AG04450 (cell line): ENCODE results near the gene FAM120B. TPM values are rescaled to one million over a fixed set of nuclear protein-coding genes. Genes with fewer than 3 reads are reported as not detected.
A peak's percentile ranks its signal among the peaks of the same experiment; 100 is the strongest.

Source experiments
- CTCF ChIA-PET: fragments of 300-600, 350-600 bp; formaldehyde crosslinking; extraction: SDS; loops from one replicate; lab custom pipeline; 2022; ENCODE audit warnings: antibody characterized with exemption, inconsistent platforms; lab: Charles Lee
- POLR2A ChIA-PET: fragments of 350-600 bp; formaldehyde crosslinking; extraction: SDS; loops from one replicate; lab custom pipeline; 2021; ENCODE audit warnings: antibody characterized with exemption, inconsistent platforms; lab: Yijun Ruan, JAX
- DNase-seq: peaks from one replicate; pipeline ENCODE4 v3.0.0-alpha.2; 2011; ENCODE audit warnings: low read depth, low spot score
- H3K27ac ChIP-seq: one replicate; pipeline ENCODE4 v1.5.1; 2012; ENCODE audit warnings: low read depth, low read length, control low read depth
- H3K27me3 ChIP-seq: one replicate; pipeline ENCODE4 v1.6.0; 2012; ENCODE audit warnings: low read length; ENCODE audit not compliant: control insufficient read depth, insufficient read depth
- H3K4me3 ChIP-seq: 2 replicates; pipeline ENCODE4 v1.5.1; 2011; ENCODE audit warnings: mild to moderate bottlenecking, low read depth, low read length, control low read depth
- H3K9me3 ChIP-seq: 2 replicates; pipeline ENCODE4 v1.5.1; 2012; ENCODE audit warnings: low read length; ENCODE audit not compliant: control insufficient read depth, insufficient read depth
- CTCF ChIP-seq: IDR thresholded peaks from 2 replicates; pipeline ENCODE4 v1.5.1; 2011; ENCODE audit warnings: low read depth, low read length, control low read depth, inconsistent platforms
- polyA plus RNA-seq: library from polyadenylated mRNA; depleted of rRNA; stranded (reverse); fragments of >200 nt; gene quantifications from 2 replicates; pipeline ENCODE4 v1.2.3, GENCODE V29; 2011

The FAM120B gene
- polyA plus RNA-seq, 1 experiment: 13.9 TPM

DNA sequence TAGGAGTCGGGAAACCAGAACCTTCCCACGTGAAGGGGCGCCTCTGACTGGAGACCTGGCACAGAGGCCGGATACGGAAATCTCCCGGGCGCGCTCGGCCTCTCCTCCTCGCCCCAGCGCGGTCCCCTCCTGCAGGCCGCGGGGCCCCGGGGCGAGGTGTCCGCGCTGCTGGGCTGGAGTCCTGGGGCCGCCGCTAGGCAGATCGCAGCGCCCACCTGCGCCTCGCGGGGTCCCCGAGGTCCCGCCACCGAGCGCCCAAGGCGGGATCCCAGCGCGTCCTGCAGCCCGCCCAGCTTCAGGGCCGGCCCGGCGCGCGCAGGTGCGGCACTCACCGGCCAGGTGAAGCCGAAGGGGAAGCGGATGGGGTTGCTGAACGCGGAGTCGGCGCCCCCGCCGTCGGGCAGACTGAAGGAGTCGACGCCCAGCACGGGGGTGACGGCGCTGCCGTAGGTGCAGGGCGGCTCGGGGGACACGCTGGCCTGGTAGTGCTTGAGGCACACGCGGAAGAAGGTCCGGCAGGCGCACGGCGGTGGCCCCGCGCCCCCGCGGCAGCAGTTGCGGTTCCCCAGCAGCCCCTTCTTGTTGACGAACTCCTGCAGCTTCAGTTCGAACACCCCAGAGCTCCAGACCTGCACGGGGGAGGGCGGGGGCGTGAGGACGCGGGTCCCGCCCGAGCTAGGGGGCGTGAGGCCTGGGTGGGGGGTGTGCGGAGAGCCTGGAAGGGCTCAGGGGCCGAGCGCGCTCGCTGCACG lies 17.2 kb upstream of the FAM120B start:
- peak overlapping the region; percentile 61; the same call in 1 of the 2 replicates for H3K4me3 ChIP-seq
- no peak for DNase-seq
- TF ChIP-seq CTCF: no peak
- ChIA-PET CTCF (interaction anchor here (1.8 kb wide), 1 partner anchor 241 kb away, joined by 5 read pairs; no protein-coding TSS in a partner anchor), POLR2A (no interaction called here)
- H3K9me3 ChIP-seq: no peaks in the 10 kb centered on the region; the same call in 1 of the 2 replicates
- no peak overlapping the region for H3K27ac ChIP-seq
- H3K27me3 ChIP-seq: peaks cover 83% of the 10 kb centered on the region

DNA sequence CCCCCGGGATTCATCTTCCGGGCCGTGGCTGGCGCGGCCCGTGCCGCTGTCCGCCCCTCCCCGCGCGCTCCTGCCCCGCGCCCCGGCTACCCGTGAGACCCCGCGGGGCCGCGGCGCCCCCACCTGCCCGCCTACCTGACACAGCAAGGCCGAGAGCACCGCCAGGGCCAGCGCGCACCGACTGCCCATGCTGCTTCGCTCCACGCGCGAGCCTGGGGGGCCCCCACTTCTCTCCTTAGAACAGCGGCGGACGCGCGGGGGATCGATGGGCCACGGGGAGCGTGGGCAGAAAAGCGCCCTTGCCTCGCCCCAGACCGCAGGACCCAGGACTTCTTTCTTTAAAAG lies 16.6 kb upstream of the FAM120B start:
- no peak for DNase-seq
- no peak for TF ChIP-seq CTCF
- CTCF ChIA-PET: interaction anchor here (0.5 to 1.8 kb wide), 2 partner anchors 240 to 671 kb away, joined by 3 to 5 read pairs; no protein-coding TSS in a partner anchor
- Histone ChIP-seq H3K9me3 (no peaks in the 10 kb centered on the region; the same call in 1 of the 2 replicates), H3K27ac (no peak overlapping the region), H3K27me3 (peaks cover 83% of the 10 kb centered on the region), H3K4me3 (peak overlapping the region; percentile 61)
- POLR2A ChIA-PET: no interaction called here

DNA sequence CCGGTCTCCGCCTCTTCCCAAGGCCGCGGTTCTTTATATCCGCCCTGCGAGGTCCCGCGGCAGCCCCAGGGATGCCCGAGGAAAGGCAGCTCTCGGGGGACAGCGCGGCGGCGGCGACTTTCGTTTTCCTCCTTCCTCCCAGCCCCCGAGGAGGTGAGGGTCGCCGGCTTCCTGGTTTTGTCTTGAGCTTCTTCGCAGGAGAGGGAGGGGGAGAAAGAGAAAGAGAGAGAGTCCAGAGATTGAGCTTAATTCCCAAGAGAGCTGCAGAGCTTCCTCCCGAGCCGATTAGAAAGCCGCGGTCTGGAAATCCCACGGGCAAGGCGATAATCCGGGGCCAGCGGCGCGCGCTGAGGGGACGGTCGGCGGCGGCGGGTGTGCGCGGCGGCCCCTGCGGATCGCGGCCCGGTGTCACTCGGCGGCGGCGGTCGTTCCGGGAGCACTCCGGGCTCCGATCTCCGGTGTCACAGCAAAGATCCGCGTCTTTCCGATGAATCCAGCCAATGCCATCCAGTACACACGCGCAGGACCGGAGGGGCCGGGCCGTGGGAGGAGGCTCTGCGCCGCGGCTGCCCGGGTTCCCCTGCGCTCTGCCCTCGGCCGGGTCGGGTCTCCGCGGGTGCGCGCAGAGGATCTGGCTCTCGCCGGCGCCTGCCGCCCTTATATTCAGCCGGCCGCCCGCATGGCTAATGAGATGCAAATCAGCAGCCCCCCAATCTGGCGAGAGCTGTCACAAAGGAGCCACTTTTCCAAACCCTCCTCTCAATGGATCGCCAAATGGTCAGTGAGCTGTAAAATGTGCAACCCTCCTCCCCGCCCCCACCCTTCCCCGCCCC lies 16.0 kb upstream of the FAM120B start, which contains the start of gene DLL1:
TSS of gene DLL1 (minus strand) at position 783 of the 833 bp plus-strand sequence. CDS start 939 bp downstream, outside the sequence.
- CTCF ChIA-PET: interaction anchor here (0.5 to 1.8 kb wide), 3 partner anchors 239 to 672 kb away, joined by 3 to 5 read pairs (median 3); no protein-coding TSS in a partner anchor

DNA sequence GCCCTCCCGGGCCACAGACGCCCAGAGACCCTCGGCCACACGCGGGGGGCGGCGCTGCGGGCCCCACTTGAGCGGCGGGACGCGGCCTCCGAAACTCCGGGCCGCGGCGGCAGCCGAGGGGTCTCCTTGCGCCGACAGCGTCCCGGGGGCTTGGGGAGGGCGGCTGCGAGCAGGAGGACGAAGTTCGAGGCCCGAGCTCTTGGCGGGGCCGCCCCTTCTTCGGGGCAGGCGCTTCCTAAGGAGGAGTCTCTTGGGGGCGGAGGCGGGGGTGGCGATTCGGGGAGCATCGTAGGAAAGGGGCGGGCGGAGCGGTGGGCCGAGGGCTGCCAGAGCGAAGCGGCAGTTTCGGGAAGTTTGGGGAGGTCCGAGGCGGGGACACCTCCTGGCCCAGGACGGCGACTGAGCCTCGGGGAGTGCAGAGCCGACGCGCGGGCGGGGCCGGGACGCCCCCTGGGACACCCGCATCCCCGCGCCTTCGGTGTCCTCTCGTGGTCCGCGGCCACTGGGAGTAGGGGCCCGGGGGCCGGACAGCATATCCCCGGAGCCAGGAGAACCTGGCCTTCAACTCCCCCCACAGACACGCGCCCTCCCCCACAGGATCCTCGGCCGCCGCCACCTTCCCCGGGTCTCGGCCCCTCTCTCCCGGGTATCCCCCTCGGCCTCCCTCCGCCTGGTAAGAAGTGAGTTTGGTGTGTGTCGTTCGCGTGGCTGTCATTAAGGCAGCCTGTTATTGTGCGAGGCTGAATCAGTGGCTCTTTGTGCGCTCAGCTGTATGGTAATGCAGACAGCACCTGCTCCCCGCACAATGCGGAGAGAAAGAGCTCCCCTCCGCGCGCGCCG lies 15.1 kb upstream of the FAM120B start:
- CTCF ChIA-PET: interaction anchor here (1.8 kb wide), 1 partner anchor 238 kb away, joined by 5 read pairs; no protein-coding TSS in a partner anchor
- H3K27ac ChIP-seq: no peak overlapping the region
- no peak for TF ChIP-seq CTCF
- POLR2A ChIA-PET: interaction anchor here (0.6 kb wide), 1 partner anchor 149 kb away, joined by 8 read pairs; no protein-coding TSS in a partner anchor
- DNase-seq: no peak
- peak overlapping the region; percentile 35 for H3K4me3 ChIP-seq
- H3K9me3 ChIP-seq: peaks cover 3% of the 10 kb centered on the region; the same call in 1 of the 2 replicates
- H3K27me3 ChIP-seq: peaks cover 84% of the 10 kb centered on the region

More for the DNA sequence above, 16.0 kb upstream of the FAM120B start, which contains the start of gene DLL1:
- POLR2A ChIA-PET: no interaction called here
- peaks cover 86% of the 10 kb centered on the region for H3K27me3 ChIP-seq
- no peak for DNase-seq
- H3K4me3 ChIP-seq: peak within 1 kb of the TSS; percentile 61
- no peak for TF ChIP-seq CTCF
- H3K27ac ChIP-seq: no peak within 1 kb of the TSS
- H3K9me3 ChIP-seq: no peaks in the 10 kb centered on the region; the same call in 1 of the 2 replicates
